GM18505 (cell line): ENCODE results near the gene EYA4.

Experiments
- ATAC-seq: cut with Tn5 transposase; IDR thresholded peaks from one replicate; pipeline ENCODE4 v1.9.1; 2021; ENCODE audit not compliant: unreplicated experiment
- POLR2A ChIP-seq: IDR thresholded peaks from 4 replicates; pipeline ENCODE4 v1.6.1; 2011; ENCODE audit warnings: borderline replicate concordance; ENCODE audit not compliant: insufficient read depth, insufficient read length; ENCODE audit errors: extremely low read depth

Gene EYA4

DNA sequence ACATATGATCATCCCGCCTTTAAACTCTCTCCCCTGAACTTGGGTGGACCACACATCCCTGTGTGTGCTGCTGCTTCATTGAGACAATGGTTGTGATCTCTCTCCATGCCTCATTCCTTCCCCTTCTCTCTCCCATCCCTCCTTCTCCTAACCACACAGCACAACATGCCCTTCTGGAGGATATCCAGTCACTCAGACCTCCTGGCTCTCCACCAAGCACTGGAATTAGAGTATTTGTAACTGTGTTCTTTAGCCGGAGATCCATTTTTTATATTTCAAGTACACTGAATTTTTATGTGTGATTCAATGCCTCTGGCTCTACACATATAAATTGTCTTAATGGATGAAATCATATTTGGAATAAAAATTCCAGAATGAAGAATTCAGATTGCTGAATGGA, 287.4 kb downstream of the EYA4 start:
- no peak for ATAC-seq
- no peak for TF ChIP-seq POLR2A

- TF ChIP-seq POLR2A = no peak
- no peak for ATAC-seq
Observed at GRCh38 chr6:133532908-133533307, 291.8 kb downstream of the EYA4 start.

GRCh38 chr6:133539502-133540259, 298.5 kb downstream of the EYA4 start:
- no peak for ATAC-seq
- TF ChIP-seq POLR2A = no peak

GRCh38 chr6:133540361-133540760, 299.2 kb downstream of the EYA4 start:
- TF ChIP-seq POLR2A = no peak
- ATAC-seq = no peak

GRCh38 chr6:133541040-133541439, 299.9 kb downstream of the EYA4 start:
- TF ChIP-seq POLR2A = no peak
- no peak for ATAC-seq

- TF ChIP-seq POLR2A = no peak
- ATAC-seq = no peak
Observed at GRCh38 chr6:133542056-133542821, 301.1 kb downstream of the EYA4 start.

GRCh38 chr6:133544419-133544818, 303.3 kb downstream of the EYA4 start:
- TF ChIP-seq POLR2A = no peak

DNA sequence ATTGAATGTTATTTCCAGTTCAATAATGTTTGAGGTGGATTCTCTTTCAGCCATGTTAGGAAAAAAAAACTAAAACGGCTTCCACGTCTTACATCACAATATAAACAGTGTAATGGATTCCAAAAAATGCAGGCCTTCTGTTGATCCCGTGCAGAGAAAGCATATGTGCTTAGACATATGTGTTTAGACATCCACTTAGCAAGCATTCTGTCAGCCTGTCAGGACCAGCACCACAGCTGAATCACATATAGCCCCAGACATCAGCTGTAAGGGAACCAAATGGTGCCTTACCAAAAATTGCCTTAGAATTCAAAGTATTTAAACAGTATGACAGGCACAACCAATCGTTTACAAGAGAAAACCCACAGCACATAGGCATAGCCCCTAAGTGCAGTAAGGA, 304.9 kb downstream of the EYA4 start:
- ATAC-seq = no peak
- TF ChIP-seq POLR2A = no peak

More at GRCh38 chr6:133544419-133544818, 303.3 kb downstream of the EYA4 start:
- ATAC-seq = no peak

- ATAC-seq = no peak
- no peak for TF ChIP-seq POLR2A
Observed at GRCh38 chr6:133547136-133547535, 306.0 kb downstream of the EYA4 start.

GRCh38 chr6:133548423-133549159, 307.4 kb downstream of the EYA4 start:
- TF ChIP-seq POLR2A = no peak
- ATAC-seq = no peak

GRCh38 chr6:133549371-133549801, 308.2 kb downstream of the EYA4 start:
- TF ChIP-seq POLR2A = no peak
- no peak for ATAC-seq

DNA sequence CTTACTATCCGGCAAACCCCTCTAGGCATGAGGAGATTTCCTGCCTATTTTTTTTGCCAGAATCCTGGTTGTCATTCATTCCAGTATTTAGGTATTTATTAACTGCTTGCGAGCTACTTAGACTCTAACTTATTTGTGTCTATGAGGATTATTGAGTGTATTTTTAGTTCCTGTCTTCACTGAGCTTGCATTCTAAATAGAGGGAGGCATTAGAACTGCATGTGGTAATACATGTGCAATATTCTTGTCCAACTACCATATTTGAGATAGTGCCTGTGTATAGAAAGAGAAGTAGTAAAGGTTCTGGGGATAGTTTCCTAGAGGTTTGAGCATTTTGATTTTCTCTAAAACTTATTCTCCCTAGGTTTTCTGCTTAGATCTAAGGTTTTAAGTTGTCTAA, 308.9 kb downstream of the EYA4 start:
- TF ChIP-seq POLR2A = no peak
- no peak for ATAC-seq

GRCh38 chr6:133551436-133551835, 310.3 kb downstream of the EYA4 start:
- ATAC-seq = no peak
- no peak for TF ChIP-seq POLR2A
